HG02970 (cell line): Measurements from ENCODE around the gene FFAR4.

Experiments used
- ATAC-seq: cut with Tn5 transposase; IDR thresholded peaks from one replicate; pipeline ENCODE4 v1.9.1; 2021; ENCODE audit warnings: mild to moderate bottlenecking, moderate library complexity, moderate number of reproducible peaks; ENCODE audit not compliant: unreplicated experiment, low FRiP score

FFAR4 gene

DNA sequence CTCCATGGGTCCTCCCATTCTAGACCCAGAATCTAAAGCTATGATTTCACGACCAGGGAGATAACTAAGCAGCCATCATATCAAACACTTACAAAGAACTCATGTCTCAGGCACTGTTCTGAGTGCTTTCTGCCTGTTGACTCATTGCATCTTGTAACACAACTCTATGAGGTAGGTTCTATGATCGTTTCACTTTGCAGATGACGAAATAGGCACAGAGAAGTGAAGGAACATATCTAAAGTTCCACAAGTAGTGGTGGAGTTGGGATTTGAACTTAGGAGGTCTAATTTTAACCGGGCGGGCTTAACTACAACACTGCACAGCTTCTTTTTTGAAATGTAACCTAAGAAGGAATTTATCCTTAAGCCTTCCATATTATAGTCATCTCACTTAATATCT is 31.7 kb downstream of the FFAR4 start:
- ATAC-seq, result no peak

DNA sequence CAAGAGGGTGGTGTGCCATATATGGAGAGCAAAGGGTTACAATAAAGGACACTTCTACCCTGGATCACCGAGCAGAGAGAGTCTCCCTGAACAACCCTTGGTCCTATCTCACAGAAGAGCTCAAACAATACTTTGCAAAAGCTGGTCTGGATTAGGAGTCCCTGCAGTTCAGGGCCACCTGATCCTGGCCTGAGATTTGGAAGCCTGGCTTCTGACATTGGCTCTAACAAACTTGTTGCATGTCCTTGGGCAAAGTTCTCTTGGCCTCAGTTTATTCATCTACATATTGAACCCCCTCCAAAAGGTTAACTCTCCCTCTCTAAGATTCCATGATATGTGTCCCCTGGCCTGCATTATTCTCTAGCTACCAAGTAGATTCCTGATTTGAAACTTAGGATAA is 32.9 kb downstream of the FFAR4 start:
- ATAC-seq, result no peak

DNA sequence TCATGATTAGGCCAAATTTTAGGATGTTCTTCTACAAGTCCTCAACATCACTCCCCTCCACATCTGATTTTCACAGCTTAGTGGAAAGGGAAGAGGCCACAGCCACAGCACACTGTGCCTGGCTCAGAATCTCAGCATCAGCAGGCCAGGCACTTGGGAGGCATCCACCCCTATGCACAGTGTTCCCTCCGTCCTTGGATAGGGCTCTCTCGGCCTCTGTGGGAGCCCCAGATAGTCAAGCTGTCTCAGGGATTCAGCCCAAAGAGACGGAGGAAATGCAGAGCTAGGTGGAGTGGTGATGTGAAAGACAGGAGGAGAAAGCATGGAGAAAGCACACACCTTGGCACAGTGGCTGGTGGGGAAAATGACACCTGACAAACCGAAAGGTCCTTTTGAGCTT is 33.3 kb downstream of the FFAR4 start:
- no peak for ATAC-seq

GRCh38 chr10:93600446-93601145 is 34.1 kb downstream of the FFAR4 start:
- ATAC-seq, result no peak

- ATAC-seq, result no peak
Observed at GRCh38 chr10:93601146-93601773, 34.8 kb downstream of the FFAR4 start, which contains the start of gene RBP4. Gene RBP4, minus strand, starts transcription at chr10:93601235. Its CDS starts 207 bp downstream, at chr10:93601028.

GRCh38 chr10:93601774-93602162 is 35.3 kb downstream of the FFAR4 start:
- ATAC-seq, result no peak

DNA sequence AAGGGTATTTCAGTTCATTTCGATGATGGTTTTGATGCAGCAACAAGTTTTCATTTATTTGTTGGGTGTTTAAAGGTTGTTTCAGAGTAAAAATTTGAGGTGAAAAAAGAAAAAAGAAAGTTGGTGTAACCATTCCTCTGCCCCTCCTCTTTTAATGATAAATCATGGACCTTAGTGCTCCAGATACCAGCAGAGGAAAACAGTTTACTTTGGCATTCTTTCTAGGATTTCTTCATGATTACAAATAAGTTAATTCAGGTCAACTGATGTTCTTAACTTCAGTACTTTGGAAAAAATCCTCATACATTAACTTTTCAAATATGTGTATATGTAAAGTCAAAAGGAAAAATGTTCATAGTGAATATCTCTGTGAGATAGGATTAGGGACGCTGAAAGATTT is 36.6 kb downstream of the FFAR4 start:
- no peak for ATAC-seq

DNA sequence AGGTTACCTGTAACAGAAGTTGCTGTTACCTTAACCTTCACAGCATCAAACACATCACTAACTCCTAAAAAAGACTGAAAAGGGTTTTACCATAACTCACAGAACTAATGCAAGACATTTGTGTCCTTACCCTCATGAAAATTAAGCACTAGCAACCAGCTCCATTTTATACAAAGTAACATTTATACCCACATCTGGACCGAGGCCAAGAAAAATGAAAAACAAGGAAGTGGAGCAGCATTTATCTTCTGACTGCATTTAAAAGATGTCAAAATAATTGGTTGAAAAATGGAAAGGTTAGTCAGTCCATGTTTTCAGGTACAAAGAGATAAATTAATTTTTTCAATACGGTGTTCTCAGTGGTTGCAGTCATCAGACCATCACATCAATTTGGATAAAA is 37.7 kb downstream of the FFAR4 start:
- ATAC-seq, result no peak

GRCh38 chr10:93608421-93608820 is 42.0 kb downstream of the FFAR4 start:
- ATAC-seq, result no peak

DNA sequence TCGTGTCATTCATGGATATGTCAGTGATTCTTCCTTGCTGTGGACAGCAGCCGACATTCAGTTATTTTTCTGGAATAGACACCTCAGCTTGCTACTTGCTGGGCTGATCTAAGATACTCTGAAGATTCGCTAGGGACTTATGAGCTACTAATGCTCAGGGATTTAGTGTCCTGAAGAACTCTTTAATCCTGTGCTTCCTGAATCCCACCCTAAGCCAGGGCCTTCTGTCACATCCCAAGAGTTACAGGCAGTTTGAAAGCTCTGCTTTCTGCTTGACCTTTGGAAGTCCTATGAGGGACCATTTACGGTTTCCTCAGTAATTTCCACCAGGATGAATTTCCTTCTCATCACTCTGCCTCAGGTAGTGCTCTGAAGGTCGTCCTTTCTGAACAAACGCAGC is 45.8 kb downstream of the FFAR4 start, which contains the start of gene PDE6C:
Gene PDE6C (plus strand): TSS at position 227 of the 400 bp plus-strand sequence. CDS start 189 bp downstream, outside the sequence.
- ATAC-seq, result no peak

DNA sequence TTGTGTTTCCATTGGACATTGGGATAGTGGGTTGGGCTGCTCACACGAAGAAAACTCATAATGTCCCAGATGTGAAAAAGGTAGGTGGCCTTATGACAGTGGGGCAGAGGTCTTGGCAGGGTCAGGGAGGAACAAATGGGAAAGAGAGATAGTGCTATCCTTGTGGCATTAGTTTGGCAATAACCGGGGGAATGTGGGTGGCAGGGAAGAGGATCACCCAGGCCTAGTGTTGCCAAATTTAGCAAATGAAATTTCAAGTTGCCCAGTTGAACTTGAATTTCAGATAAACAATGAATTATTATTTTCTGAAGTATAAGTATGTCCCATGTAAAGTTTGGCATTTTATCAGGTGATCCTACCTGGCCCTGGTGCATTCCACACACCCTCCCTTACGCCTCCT is 46.7 kb downstream of the FFAR4 start:
- no peak for ATAC-seq

DNA sequence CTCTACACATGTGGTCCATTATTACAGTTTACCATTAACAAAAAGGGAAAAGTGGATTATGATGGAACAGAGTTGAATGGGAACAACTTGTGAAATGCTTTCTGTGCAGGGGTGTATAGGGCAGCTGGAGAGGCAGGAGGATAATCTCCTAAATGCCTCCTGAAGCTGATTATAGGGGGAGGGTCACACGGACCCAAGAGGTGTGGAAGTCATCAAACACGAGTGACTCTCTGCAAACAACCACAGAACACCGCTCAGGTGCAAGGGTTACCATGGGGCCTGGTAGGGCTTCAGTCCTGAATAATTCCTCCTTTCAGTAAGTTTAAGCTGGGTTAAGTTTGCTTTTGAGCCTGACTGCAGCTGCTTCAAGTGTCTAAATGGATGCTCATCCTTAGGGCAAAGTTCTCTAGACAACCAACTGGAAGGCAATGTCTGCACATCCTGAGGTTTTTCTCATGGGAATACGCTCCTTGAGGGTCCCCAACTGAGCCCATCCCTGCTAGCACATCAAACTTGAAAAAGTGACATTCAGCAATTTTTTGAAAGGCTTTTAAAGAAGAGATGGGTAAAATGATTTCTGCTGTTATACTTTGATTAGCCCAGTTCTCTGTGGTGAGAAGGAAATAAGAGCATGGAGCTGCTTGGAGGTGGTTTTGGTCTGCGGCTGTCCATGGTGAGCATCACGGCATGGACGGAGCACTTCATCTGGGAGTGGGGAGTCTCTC is 47.8 kb downstream of the FFAR4 start:
- no peak for ATAC-seq

DNA sequence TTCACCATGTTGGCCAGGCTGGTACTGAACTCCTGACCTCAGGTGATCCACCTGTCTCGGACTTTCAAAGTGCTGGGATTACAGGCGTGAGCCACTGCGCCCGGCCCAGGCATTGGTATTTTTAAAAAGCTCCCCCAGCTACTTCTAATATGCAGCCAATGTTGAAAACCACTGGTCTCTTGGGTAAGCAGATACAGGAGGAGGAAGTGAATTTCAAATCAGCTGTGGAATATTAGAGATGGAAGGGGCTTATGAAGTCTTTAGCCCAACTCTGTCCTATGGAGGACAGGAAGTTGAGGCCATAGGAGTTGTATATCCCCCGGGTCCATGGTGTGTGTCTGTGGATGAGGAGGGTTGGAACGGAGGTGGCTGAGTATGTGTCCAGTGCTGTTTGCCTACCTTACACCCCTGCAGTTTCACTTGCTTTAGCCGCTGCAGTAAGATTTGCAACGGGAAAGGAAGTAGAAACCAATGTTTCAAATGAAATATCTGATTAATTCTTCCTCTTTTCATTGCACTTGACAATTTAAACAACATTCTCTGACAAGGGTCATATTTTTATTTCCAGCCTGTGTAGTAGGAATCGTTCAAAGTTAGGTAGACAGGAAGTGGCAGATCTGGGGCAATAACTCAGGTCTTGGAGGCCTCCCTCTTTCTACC is 49.2 kb downstream of the FFAR4 start:
- ATAC-seq, result no peak

DNA sequence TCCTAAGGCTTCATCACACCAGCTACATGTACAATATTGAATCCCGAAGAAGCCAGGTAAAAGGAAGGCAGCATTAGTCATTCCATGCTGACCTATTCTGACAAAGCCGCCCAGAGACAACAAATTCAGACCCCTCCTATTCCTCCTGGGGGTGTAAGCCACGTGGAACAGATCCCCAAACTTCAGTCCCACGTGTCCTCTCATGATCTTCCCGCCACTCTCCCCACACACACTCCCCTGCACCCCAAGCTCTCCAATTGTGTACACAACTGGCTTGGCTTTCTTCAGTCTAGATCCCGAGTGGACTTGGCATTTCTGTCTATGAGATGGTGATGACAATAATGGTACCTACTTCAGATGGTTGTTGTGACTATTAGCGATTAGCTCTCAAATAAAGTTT is 54.5 kb downstream of the FFAR4 start:
- ATAC-seq, result no peak

GRCh38 chr10:93622942-93623341 is 56.5 kb downstream of the FFAR4 start:
- ATAC-seq, result no peak

DNA sequence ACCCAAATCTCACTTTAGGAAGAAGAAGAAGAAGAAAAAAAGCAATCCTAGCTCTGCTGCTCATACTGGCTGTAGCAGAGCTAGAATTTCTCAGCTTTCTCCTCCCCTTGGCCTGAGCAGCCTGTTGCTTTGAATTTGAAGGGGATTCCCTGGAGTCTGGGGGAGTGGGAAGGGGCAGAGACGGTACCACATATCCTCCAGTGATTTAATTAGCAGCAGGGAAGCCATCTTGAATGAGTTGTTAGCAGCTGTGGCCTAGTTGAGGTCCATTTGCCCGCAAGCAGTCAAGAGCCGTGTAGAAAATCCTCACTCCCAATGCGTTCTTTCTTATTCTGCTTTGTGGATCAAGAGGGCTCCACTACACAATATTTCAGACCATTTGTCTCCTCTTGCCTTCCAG is 62.4 kb downstream of the FFAR4 start:
- no peak for ATAC-seq

- no peak for ATAC-seq
Observed at GRCh38 chr10:93629647-93630305, 63.3 kb downstream of the FFAR4 start.

DNA sequence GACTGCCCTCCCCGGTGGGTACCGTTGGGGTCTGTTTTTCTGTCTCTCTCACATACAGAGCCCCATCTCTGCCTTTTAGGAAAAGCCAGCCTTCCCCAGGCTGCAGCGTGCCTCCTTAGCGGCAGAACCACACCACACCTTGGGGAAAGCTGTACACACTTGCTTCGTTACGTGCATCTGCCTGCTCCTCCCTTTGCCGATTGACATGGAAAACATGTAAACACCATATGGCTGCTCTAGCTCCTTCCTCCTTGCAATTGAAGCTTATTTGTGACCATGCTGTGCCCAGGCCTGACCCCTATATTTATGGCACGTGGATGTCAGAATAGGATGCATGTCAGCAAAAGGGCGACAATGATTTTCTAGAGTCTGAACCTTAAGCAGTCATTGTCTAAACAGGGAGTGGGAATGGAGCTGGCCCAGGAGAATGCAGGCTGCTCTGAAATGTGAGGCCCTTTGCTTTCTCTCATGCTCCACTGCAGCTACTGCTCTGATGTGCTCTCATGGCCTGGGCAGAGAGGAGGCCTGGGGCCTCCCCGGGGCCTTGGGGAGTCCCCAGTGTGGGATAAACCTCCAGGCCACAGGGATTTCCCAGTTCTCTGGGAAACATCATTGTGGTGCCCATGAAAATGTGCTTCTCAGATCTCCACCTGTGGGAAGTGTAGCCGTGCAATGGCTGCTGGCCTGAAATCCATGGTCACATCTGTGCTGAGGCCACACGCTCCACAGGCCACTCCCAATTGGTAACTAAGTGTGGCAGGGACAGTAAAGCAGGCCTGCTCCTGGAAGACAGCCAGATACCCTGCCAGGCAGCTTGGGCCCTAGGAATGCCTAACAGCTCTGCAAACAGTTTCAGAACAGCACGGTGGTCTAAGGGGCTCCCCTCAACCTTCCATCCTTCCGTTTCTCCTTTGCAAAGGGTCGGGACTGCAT is 64.4 kb downstream of the FFAR4 start:
- ATAC-seq, result no peak
